Ureter (tissue), 1 donor: Measurements from ENCODE around the gene VAV1. TPM values are rescaled to one million over a fixed set of nuclear protein-coding genes. Genes with fewer than 3 reads are reported as not detected.
"Not testable (repeated sequence)": the region's sequence is repeated elsewhere in the genome, so short reads cannot be mapped to it uniquely, and the experiment has no call there.

Experiments used
- DNase-seq: peaks from one replicate; pipeline ENCODE4 v3.0.0-alpha.2; 2020; ENCODE audit warnings: low spot score
- total RNA-seq: library from RNA; stranded (reverse); gene quantifications from one replicate; pipeline ENCODE4 v1.2.4, GENCODE V29; 2023
- donor health status: DM: yes; HTN: yes; CAD: no.

The VAV1 gene
- total RNA-seq, 1 donor from 2014 or later: 12.1 TPM

DNA sequence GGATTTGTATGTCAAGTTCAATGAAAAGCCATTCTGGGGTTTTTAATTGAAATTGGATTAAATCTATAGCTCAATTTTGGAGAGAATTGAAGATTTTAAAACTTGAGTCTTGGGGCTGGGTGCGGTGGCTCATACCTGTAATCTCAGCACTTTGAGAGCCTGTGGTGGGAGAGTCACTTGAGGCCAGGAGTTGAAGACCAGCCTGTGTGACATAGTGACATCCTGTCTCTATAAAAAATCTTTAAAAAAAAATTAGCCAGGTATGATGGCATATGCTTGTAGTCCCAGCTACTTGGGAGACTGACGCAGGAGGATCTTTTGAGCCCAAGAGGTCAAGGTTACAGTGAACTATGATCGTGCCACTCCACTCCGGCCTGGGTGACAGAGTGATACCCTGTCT is 41.2 kb downstream of the VAV1 start:
- no peak for DNase-seq

DNA sequence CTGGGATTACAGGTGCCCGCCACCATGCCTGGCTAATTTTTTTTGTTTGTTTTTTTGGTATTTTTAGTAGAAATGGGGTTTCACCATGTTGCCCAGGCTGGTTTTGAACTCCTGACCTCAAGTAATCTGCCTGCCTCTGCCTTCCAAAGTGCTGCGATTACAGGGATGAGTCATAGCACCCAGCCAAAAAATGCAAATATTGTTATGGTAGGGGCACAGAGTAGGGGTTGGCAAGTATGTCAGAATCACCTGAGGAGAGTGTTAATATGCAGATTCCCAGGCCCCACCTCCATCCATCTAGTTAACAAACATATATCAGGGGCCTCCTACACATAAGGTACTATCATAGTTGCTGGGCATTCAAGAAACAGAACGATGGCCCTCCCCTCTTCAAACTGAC is 44.7 kb downstream of the VAV1 start:
- DNase-seq: no peak

DNA sequence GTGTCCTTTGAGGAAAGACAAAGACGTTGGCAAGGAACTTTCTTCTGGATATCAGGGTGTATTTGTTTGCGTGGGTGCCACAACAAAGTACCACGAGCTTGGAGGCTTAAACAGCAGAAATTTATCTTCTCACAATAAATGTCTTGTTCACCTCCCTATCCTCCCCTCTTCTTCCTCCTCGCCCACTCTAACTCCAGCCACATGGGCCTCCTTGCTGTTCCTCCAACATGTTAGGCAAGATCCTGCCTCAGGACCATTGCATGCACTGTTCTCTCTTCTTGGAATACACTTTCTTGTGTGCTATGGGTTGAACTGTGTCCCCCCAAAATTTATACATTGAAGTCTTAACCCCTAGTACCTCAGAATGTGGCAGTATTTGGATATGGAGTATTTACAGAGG is 45.7 kb downstream of the VAV1 start:
- DNase-seq: no peak

DNA sequence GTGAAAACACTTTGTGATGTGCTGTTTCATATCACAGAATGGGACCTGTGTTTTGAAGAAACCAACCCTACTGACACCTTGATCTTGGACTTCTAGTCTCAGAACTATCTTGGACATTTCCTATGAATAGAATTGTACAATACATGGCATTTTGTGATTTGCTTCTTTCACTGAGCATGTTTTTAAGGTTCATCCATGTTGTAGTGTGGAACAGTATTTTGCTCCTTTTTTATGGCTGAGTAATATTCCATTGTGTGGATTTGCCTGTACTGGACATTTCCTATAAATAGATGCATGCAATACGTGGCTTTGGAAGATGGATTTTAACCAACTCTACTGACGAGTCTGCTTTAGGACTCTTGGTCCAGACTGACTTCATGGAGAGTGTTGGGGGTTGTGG is 46.8 kb downstream of the VAV1 start:
- no peak for DNase-seq

DNA sequence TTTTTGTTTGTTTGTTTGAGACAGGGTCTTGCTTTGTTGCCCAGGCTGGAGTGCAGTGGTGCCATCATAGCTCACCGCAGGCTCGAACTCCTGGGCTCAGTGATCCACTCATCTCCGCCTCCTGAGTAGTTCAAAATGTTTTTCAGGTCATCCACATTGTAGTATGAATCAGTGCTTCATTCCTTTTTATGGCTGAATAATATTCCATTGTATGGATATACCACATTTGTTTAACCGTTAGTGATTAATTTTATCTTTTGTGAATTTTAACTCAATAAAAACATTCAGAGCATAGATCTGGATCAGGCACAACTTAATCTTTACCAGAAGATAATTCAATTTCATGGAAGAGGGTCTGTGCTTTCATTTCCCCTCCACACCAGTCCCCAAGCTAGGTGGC is 47.7 kb downstream of the VAV1 start:
- no peak for DNase-seq

DNA sequence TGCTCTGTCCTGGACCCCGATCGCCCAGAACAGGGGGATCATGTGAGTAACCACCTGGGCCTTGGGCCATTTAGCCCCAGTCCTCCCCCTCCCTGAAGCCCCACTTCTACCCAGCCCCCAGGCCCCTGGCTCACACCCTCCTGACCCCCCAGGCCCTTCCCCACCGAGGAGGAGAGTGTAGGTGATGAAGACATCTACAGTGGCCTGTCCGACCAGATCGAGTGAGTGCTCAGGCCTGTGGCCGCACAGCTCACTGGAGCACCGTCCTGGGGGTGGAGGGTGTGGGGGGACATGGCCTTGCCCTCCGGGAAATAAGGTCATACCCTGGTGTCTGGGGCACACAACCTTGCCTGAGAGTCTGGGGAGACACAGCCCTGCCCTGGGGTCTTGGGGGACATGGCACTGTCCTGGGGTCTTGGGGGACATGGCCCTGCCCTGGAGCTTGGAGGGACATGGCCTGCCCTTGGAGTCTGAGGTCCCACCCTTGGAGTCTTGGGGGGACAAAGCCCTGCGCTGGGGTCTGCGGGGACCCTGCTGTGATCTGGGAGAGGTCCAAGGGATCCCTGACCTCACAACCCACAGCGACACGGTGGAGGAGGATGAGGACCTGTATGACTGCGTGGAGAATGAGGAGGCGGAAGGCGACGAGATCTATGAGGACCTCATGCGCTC is 49.3 kb downstream of the VAV1 start:
- no peak for DNase-seq

DNA sequence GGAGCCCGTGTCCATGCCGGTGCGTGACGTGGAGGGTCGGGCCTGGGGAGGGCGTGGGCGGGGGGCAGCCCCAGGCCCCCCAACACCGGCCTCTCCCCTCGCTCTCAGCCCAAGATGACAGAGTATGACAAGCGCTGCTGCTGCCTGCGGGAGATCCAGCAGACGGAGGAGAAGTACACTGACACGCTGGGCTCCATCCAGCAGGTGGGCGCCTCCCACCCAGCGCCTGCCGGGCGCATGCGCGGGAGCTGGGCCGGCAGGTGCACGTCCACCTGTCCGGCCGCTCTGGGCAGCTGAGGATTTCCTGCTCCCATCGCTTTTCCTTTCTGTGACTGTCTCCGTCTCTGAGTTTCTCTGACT is 49.8 kb downstream of the VAV1 start:
- no peak for DNase-seq

DNA sequence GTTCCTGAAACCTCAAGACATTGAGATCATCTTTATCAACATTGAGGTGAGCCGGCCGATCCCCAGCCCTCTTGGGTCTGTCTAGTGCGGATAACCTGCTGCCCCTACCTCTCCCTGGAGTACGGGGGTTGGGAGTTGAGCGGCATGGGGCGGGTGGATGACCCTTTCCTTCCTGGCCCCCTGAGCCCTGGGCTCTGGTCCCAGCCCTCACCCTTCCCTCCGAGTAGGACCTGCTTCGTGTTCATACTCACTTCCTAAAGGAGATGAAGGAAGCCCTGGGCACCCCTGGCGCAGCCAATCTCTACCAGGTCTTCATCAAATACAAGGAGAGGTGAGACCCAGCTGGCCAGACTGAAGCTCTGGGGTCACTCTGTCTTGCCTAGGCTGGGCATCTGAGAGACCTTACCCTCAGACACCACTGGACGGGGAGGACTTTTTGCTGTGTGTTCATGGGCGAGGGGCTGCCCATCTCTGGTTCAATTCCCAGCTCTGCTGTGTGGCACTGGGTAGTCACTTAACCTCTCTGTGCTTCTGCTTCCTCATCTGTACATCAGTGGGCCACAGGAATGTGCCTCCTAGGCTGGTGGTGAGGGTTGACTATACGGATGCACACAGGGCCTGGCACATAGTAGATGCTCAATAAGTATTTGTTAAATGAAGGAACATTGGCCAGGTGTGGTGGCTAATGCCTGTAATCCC is 52.7 kb downstream of the VAV1 start:
- DNase-seq: no peak

DNA sequence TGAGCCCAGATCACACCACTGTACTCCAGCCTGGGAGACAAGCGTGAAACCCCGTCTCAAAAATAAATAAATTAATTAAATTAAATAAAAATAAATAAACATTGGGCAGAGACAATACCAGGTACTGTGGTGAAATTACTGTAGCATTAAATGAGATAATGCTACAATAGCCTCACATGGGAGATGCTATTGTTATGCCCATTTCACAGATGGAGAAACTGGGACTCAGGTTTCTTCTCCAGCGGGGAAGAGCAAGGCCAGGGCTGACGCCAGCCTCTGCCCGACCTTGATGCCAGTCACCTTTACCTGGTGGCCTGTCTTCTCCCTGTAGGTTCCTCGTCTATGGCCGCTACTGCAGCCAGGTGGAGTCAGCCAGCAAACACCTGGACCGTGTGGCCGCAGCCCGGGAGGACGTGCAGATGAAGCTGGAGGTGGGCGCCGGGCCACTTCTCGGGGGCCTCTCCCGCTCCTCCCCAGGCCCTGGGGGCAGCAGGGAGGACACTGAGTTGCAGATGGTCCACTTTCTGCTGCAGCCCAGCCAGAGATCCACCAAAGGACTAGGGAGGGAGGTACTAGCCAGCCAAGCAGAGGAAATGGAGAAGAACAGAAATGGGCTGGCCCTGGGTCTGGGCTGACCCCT is 53.9 kb downstream of the VAV1 start:
- DNase-seq: no peak

DNA sequence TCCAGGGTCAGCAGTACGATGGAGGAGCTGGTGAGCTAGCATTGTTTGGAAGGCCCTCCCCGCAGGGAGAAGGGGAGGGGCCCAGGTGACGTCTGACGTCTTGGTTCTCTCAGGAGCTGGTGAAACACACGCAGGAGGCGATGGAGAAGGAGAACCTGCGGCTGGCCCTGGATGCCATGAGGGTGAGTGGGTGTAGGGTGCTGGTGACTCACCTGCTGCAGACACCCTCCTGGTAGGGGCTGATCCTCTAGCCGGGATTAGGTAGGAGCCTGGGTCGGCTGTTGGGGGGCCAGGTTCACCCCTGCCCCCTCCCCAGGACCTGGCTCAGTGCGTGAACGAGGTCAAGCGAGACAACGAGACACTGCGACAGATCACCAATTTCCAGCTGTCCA is 55.8 kb downstream of the VAV1 start:
- no peak for DNase-seq

DNA sequence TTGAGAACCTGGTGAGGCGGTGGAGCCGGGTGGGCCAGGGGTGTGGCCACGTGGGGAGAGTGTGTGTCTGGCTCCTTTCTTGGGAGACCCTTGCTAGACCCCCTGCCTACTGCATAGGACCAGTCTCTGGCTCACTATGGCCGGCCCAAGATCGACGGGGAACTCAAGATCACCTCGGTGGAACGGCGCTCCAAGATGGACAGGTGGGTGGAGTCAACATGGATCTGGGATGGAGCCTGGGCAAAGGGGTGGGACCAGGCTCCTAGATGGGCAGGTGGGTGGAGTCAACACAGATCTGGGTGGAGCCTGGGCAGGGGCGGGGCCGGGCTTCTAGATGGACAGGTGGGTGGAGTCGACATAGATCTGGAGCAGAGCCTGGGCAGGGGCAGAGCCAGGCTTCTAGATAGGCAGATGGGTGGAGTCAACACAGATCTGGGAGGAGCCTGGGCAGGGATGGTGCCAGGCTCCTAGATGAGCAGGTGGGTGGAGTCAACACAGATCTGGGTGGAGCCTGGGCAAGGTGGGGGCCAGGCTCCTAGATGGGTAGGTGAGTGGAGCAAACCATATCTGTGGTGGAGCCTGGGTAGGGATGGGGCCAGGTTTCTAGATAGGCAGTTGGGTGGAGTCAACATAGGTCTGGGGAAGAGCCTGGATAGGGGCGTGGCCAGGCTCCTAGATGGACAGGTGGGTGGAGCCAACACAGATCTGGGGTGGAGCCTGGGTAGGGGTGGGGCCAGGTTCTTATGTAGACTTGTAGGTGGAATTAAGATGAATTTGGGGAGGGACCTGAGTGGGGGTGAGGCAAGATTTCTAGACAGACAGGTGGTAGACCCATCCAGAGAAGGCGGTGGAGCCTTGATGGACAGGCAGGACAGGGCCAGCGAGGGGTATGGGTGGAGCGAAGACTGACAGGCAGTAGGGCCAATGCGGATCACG is 56.5 kb downstream of the VAV1 start:
- DNase-seq: no peak

DNA sequence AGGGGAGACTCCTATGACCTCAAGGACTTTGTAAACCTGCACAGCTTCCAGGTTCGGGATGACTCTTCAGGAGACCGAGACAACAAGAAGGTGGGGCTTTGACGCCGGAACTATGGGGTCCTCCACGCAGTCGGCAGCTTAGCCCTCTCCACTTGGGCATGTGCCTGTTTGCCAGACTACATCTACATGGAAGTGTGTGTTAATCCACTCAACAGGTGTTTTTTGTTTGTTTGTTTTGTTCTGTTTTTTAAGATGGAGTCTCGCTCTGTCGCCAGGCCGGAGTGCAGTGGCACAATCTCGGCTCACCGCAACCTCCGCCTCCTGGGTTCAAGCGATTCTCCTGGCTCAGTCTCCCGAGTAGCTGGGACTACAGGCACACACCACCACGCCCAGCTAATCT is 57.3 kb downstream of the VAV1 start:
- not testable (repeated sequence) for DNase-seq

DNA sequence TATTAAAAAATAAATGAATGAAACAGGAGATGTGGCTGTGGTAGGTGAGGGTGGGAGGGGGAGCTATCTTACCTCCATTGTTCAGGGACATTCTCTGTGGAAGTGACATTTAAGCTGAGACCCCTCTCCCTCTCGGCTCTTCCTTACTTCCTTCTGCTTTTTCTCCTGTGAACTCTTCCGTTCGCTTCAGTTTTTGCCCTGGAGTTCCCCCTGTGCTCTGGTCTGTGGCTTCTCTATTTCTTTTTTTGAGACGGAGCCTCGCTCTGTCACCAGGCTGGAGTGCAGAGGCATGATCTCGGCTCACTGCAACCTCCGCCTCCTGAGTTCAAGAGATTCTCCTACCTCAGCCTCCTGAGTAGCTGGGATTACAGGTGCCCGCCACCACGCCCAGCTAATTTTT is 58.6 kb downstream of the VAV1 start:
- DNase-seq: not testable (repeated sequence)

DNA sequence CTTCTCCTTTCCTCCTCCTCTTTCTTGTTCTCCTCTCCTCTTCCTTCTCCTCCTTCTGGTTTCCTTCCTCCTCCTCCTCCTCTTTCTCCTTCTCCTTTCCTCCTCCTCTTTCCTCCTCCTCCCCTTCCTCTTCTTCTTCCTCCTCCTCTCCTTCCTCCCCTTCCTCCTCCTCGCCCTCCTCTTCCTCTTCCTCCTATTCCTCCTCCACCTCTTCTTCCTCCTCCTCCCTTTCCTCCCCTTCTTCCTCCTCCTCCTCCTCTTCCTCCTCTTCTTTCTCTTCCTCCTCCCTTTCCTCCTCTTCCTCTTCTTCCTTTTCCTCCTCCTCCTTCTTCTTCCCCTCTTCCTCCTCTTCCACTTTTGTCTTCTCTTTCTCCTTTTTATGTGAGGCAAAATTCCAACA is 59.9 kb downstream of the VAV1 start:
- DNase-seq: no peak

DNA sequence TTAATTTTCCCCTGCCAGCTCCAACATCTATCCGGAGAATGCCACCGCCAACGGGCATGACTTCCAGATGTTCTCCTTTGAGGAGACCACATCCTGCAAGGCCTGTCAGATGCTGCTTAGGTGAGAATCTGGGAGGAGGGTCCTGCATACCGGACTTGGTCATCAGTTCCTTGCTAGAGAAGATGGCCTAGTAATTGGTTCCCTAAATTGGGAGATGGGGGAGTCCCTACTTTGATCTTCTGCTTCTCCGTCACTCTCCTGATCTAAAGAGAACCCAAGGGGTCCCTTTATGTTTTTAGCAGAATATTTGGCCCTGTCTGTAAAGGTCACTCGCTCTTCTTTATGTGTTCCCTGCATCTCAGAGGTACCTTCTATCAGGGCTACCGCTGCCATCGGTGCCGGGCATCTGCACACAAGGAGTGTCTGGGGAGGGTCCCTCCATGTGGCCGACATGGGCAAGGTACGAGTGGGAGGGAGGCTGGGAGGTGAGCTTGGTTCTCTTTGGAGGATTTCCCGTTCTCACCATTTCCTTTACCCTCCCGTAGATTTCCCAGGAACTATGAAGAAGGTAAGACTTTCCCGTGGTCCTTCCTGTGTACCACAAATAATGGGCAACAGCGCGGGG is 60.8 kb downstream of the VAV1 start:
- no peak for DNase-seq

DNA sequence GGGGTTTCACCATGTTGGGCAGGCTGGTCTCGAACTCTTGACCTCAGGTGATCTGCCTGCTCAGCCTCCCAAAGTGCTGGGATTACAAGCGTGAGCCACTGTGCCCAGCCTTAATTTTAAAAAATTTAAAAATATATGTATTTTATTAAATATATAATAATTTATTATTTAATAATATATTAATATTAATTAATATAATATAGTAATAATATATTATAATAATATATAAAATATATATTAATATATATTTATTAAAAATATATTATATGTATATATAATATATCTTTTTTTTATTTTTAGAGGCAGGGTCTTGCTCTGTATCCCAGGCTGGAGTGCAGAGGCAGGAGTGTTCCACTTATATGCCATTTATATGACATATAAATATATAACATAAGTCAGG is 61.9 kb downstream of the VAV1 start:
- DNase-seq: no peak

DNA sequence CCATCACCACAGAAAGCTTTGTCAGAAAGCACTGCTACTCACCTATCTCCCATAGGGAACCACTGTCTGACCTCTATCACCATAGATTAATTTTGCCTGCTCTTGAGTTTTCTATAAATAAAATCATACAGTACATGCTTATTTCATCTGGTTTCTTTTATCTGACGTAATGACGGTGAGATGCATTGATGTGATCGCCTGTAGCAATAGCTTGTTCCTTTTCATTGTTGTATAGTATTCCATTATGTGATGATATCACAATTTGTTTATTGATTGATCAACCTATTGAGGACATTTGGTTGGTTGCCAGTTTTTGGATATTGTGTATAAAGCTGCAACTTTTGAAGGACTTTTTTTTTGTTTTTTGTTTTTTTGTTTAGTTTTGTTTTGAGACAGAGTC is 63.0 kb downstream of the VAV1 start:
- no peak for DNase-seq

DNA sequence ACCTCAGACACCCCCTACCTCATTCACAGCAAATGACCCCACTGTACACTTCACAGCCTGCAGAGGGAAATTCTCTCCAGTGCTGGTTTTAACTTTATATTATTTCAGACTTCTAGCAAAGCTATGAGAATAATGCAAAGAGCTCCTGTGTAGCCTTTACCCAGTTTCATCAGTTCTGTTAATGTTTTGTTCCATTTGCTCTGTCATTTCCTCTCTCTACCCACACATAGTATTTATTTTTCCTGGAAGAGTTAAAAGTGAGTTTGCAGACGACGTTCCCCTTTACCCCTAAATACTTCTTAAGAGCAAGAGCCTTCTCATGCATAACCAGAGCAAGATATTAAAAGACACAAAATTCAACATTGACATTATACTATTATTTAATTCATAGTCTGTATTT is 65.0 kb downstream of the VAV1 start:
- DNase-seq: no peak

DNA sequence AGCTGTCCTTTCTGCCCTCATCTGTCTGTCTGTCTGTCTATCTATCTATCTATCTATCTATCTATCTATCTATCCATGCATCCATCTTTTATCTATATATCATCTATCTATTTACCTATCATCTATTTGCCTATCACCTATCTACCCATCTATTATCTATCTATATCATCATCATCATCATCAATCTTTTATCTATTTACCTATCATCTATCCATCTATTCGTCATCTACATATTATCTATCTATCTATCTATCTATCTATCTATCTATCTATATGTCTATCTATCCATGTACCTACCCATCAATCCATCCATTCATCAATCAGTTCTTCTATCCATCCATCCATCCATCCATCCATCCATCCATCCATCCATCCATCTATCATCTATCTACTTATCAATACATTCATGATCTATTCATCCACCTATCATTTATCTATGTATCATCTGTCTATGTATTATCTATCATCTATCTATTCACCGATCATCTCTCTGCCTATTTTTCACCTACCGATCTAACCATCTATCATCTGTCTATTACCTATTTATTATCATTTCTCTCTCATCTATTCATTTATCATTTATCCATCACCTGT is 65.7 kb downstream of the VAV1 start:
- no peak for DNase-seq

DNA sequence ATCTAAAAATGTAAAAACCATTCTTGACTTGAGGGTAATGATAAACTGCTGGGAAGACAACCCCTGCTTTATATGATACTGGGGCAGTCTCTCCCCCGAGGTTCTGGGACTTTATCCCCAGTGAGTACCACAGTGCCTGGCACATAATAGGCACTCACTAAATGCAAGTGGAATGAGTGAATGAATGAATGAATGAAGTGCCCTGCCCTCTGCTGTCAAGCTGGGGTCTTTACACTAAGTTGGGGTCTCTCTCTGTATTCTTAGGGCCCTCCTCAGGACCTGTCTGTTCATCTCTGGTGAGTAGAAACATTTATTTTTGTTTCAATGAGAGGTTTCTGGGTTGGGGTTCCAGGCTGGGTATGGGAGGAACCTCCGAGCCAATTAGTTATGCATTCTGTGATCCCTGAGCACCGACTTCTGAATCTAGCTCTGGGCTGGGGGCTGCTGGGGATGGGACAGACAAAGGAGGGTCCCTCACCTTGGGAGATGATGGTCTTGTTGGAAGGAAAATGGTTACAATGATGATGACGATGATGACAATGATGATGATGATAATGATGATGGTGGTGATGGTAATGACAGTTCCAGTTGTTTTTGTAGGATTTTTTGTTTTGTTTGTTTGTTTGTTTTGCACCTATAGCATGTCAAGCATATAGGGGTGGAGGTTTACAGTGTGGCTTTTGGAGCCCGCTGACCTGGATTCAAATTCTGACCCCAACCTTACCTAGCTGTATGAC is 70.5 kb downstream of the VAV1 start:
- no peak for DNase-seq

DNA sequence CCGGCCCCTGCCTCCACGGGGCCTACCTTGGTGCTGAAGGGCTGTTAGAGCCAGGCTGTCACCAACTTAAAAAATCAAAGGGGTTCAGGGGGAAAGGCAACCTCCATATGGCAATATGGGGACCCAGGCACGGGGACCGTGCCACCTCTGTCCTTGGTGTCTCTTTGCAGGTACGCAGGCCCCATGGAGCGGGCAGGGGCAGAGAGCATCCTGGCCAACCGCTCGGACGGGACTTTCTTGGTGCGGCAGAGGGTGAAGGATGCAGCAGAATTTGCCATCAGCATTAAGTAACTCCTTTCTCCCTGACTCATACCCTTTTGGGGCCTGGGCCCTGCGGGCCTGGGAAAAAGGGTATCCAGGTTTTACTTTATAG is 75.3 kb downstream of the VAV1 start:
- DNase-seq: no peak
